GM23338 (cell line): Measurements from ENCODE around the gene MATN1. TPM values are rescaled to one million over a fixed set of nuclear protein-coding genes. Genes with fewer than 3 reads are reported as not detected.

Source experiments
- ATAC-seq: fragments of 200-7000 bp; cut with Tn5 transposase; 3 replicates; pipeline ENCODE4 v1.9.1; 2020
- DNase-seq: peaks from one replicate; pipeline ENCODE4 v3.0.0-alpha.2; 2015; ENCODE audit warnings: low spot score
- H2AFZ ChIP-seq: fragments of 200-600 bp; sonication (generic); 2 replicates; pipeline ENCODE4 v1.8.0; 2016; ENCODE audit warnings: antibody characterized with exemption, mild to moderate bottlenecking, moderate library complexity
- H3F3A ChIP-seq: fragments of 200-600 bp; sonication (generic); replicated peaks from 2 replicates; pipeline ENCODE4 v1.8.0; 2017; ENCODE audit warnings: antibody characterized with exemption, mixed run types, low read depth
- H3K27ac ChIP-seq: fragments of 200-600 bp; sonication (generic); 2 replicates; pipeline ENCODE4 v1.6.1; 2016; ENCODE audit warnings: low read depth
- H3K27me3 ChIP-seq: fragments of 200-600 bp; sonication (generic); 2 replicates; pipeline ENCODE4 v1.8.0; 2016; ENCODE audit warnings: mild to moderate bottlenecking, mixed run types, moderate library complexity; ENCODE audit not compliant: insufficient read depth
- H3K36me3 ChIP-seq: fragments of 200-600 bp; sonication (generic); 2 replicates; pipeline ENCODE4 v1.8.0; 2016; ENCODE audit warnings: mild to moderate bottlenecking; ENCODE audit not compliant: insufficient read depth
- H3K4me1 ChIP-seq: fragments of 200-600 bp; sonication (generic); 2 replicates; pipeline ENCODE4 v1.8.0; 2016; ENCODE audit warnings: mild to moderate bottlenecking, moderate library complexity; ENCODE audit not compliant: insufficient read depth
- H3K4me2 ChIP-seq: fragments of 200-600 bp; sonication (generic); 2 replicates; pipeline ENCODE4 v1.7.1; 2017; ENCODE audit warnings: mixed run types
- H3K4me3 ChIP-seq: fragments of 200-600 bp; sonication (generic); 2 replicates; pipeline ENCODE4 v1.6.1; 2016; ENCODE audit warnings: mixed run types
- H3K79me2 ChIP-seq: fragments of 200-600 bp; sonication (generic); replicated peaks from 2 replicates; pipeline ENCODE4 v1.8.0; 2017; ENCODE audit warnings: mild to moderate bottlenecking; ENCODE audit not compliant: insufficient read depth
- H3K9me2 ChIP-seq: fragments of 200-600 bp; sonication (generic); 2 replicates; pipeline ENCODE4 v1.8.0; 2017; ENCODE audit not compliant: insufficient read depth
- H4K20me1 ChIP-seq: fragments of 200-600 bp; sonication (generic); replicated peaks from 2 replicates; pipeline ENCODE4 v1.8.0; 2017; ENCODE audit warnings: mild to moderate bottlenecking; ENCODE audit not compliant: insufficient read depth
- H3K27ac Mint-ChIP-seq: 2 replicates; pipeline ENCODE4 v1.8.0; 2020; ENCODE audit warnings: inconsistent platforms, mild to moderate bottlenecking, moderate library complexity, mixed read lengths
- H3K27me3 Mint-ChIP-seq: 3 replicates; pipeline ENCODE4 v1.8.0; 2022; ENCODE audit warnings: low read depth, mild to moderate bottlenecking, moderate library complexity, mixed read lengths, inconsistent platforms; ENCODE audit not compliant: insufficient read depth, poor library complexity
- H3K36me3 Mint-ChIP-seq: 3 replicates; pipeline ENCODE4 v1.8.0; 2021; ENCODE audit warnings: low read depth, mild to moderate bottlenecking, inconsistent platforms, moderate library complexity, mixed read lengths
- H3K4me1 Mint-ChIP-seq: 3 replicates; pipeline ENCODE4 v1.8.0; 2020; ENCODE audit warnings: mild to moderate bottlenecking, inconsistent platforms, mixed read lengths
- H3K4me3 Mint-ChIP-seq: 3 replicates; pipeline ENCODE4 v1.8.0; 2021; ENCODE audit warnings: moderate library complexity, mild to moderate bottlenecking, inconsistent platforms, mixed read lengths
- H3K9me3 Mint-ChIP-seq: 3 replicates; pipeline ENCODE4 v1.8.0; 2020; ENCODE audit warnings: moderate library complexity, mild to moderate bottlenecking, inconsistent platforms, mixed read lengths
- EZH2 ChIP-seq: fragments of 200-600 bp; sonication (generic); IDR thresholded peaks from one replicate; pipeline ENCODE4 v1.8.0; 2017; ENCODE audit warnings: antibody characterized with exemption, mild to moderate bottlenecking, low read depth; ENCODE audit not compliant: unreplicated experiment
- EZH2phosphoT487 ChIP-seq: fragments of 200-600 bp; sonication (generic); IDR thresholded peaks from one replicate; pipeline ENCODE4 v1.8.1; 2018; ENCODE audit warnings: antibody characterized with exemption; ENCODE audit not compliant: unreplicated experiment
- JUNB ChIP-seq: IDR thresholded peaks from one replicate; pipeline ENCODE4 v1.6.1; 2016; ENCODE audit warnings: antibody characterized with exemption; ENCODE audit not compliant: unreplicated experiment
- NANOG ChIP-seq: IDR thresholded peaks from 2 replicates; pipeline ENCODE4 v1.6.1; 2016; ENCODE audit warnings: antibody characterized with exemption, borderline replicate concordance
- POLR2AphosphoS5 ChIP-seq: IDR thresholded peaks from 2 replicates; pipeline ENCODE4 v1.6.1; 2016; ENCODE audit warnings: antibody characterized with exemption, low read depth
- STAT1 ChIP-seq: IDR thresholded peaks from one replicate; pipeline ENCODE4 v1.6.1; 2016; ENCODE audit warnings: antibody characterized with exemption; ENCODE audit not compliant: unreplicated experiment
- ZNF114 ChIP-seq: fragments of 250-450 bp; sonication (Bioruptor Pico); IDR thresholded peaks from 2 replicates; pipeline ENCODE4 v1.5.0; 2020; ENCODE audit warnings: mild to moderate bottlenecking, moderate library complexity
- ZNF331 ChIP-seq: fragments of 250-450 bp; sonication (Bioruptor Pico); IDR thresholded peaks from 2 replicates; pipeline ENCODE4 v1.5.0; 2020; ENCODE audit warnings: low read depth, mild to moderate bottlenecking, moderate library complexity
- polyA plus RNA-seq: library from polyadenylated mRNA; unstranded; fragments of >200 nt; fragmentation: Nextera tagmentation; extraction: Ambion mirVana; gene quantifications from 2 replicates; pipeline ENCODE4 v1.2.1, GENCODE V29; 2016
- total RNA-seq: library from RNA; depleted of rRNA; stranded (reverse); fragments of >200 nt; shearing (Covaris generic); gene quantifications from 2 replicates; pipeline ENCODE4 v1.2.3, GENCODE V29; 2014
- TF ChIP-seq, protein P1 (sequence below), 2 experiments: fragments of 200-600 bp in 1 of 2; sonication (generic) in 1 of 2; conservative IDR thresholded peaks; 2 replicates each; pipeline versions ENCODE4 v1.5.1 to v1.6.1; 2016 to 2017; ENCODE audit warnings: antibody characterized with exemption in 2 of 2, low read depth in 2 of 2, mild to moderate bottlenecking in 2 of 2, moderate library complexity in 1 of 2
- TF ChIP-seq, protein P2 (sequence below): fragments of 250-450 bp; sonication (Bioruptor Pico); IDR thresholded peaks from 2 replicates; pipeline ENCODE4 v1.5.0; 2020; ENCODE audit warnings: mild to moderate bottlenecking, moderate library complexity
- TF ChIP-seq, protein P3 (sequence below): IDR thresholded peaks from 2 replicates; pipeline ENCODE4 v1.6.1; 2016; ENCODE audit warnings: antibody characterized with exemption

Gene MATN1
- total and polyA plus RNA-seq, 2 experiments from 2014 or later = 0.08 to 0.31 TPM

DNA sequence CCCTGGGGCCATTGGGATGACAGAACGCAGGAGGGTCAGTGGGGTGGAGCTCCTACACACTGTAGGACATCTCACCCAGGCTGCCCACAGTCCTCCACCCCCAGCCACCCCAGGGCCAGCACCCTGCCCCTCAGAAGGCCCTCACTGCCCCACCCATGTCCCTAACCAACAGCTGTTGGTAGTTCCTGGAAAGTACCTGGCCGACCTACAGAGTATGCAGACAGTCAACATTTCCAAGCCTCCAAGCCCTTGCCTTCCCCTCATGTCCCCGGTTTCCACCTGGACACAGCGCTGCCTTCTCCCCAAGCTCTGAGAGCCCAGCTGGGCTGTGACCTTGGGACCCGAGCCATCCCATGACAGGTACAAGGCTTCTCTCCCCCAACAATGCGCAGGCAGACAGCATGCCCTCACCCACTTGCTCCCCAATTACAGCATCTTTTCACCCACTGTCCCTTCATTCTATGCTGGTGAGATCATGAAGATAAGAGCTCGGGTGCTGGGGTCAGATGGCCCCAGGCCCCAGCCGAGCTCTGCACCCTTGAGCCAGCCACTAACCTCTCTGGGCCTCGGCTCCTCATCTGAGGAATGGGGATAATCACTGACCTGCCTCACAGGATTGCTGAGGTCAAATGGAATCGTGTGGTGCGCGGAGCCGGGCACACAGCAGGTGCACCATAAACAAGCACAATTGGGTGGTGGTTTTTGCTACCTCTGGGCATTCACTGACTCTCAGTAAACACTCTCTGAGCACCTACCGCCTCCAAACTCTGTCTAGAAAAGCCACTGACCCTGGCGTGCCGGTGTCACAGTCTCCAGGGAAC, 23.0 kb upstream of the MATN1 start:
- H3K36me3 ChIP-seq = no peaks in the 10 kb centered on the region
- no peak overlapping the region for H3K4me2 ChIP-seq
- no peaks in the 10 kb centered on the region for H3K27me3 ChIP-seq
- no peaks in the 10 kb centered on the region for H4K20me1 ChIP-seq
- TF ChIP-seq NANOG (no peak), JUNB (no peak), STAT1 (no peak), ZNF114 (CRISPR knock-in tag) (no peak), EZH2 (no peak), ZNF331 (CRISPR knock-in tag) (no peak), EZH2phosphoT487 (no peak)
- TF ChIP-seq, protein P1, sequence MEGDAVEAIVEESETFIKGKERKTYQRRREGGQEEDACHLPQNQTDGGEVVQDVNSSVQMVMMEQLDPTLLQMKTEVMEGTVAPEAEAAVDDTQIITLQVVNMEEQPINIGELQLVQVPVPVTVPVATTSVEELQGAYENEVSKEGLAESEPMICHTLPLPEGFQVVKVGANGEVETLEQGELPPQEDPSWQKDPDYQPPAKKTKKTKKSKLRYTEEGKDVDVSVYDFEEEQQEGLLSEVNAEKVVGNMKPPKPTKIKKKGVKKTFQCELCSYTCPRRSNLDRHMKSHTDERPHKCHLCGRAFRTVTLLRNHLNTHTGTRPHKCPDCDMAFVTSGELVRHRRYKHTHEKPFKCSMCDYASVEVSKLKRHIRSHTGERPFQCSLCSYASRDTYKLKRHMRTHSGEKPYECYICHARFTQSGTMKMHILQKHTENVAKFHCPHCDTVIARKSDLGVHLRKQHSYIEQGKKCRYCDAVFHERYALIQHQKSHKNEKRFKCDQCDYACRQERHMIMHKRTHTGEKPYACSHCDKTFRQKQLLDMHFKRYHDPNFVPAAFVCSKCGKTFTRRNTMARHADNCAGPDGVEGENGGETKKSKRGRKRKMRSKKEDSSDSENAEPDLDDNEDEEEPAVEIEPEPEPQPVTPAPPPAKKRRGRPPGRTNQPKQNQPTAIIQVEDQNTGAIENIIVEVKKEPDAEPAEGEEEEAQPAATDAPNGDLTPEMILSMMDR (conservative IDR thresholded peaks at IDR 0.05; ENCODE audit: low read depth in 2 of 2) = no peak
- no peaks in the 10 kb centered on the region for H3K79me2 ChIP-seq
- no peak overlapping the region for H3K4me3 Mint-ChIP-seq
- H3K4me3 ChIP-seq = no peak overlapping the region
- peaks cover 18% of the 10 kb centered on the region for H3K27me3 Mint-ChIP-seq
- no peaks in the 10 kb centered on the region for H3K4me1 ChIP-seq
- no peaks in the 10 kb centered on the region for H3F3A ChIP-seq
- no peak overlapping the region for H2AFZ ChIP-seq
- ATAC-seq (no peak), DNase-seq (no peak)
- peaks cover 21% of the 10 kb centered on the region for H3K4me1 Mint-ChIP-seq
- no peaks in the 10 kb centered on the region for H3K9me3 Mint-ChIP-seq
- H3K9me2 ChIP-seq = no peaks in the 10 kb centered on the region
- no peaks in the 10 kb centered on the region for H3K36me3 Mint-ChIP-seq
- no peak overlapping the region for H3K27ac Mint-ChIP-seq
- no peak overlapping the region for H3K27ac ChIP-seq

DNA sequence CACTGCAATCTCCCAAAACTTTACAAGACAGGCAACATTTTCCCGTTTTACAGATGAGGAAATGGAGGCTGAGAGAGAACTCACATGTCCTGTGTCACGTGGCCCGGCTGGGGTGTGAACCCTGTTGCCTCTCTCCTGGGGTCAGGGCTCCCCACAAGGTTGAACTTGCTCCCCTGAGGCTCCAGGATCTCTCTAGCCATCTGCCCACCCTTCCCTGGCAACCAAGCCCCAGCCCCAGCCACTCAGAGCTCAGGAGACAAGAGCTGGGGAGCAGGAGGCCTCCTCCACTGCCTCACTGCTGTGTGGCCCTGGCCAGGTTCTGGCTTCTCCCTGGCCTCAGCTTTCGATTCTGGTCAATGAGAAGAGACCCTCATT, 22.4 kb upstream of the MATN1 start:
- no peaks in the 10 kb centered on the region for H3K4me1 ChIP-seq
- Mint-ChIP-seq H3K9me3 (no peaks in the 10 kb centered on the region), H3K4me1 (peaks cover 27% of the 10 kb centered on the region), H3K36me3 (no peaks in the 10 kb centered on the region), H3K27ac (no peak overlapping the region), H3K4me3 (no peak overlapping the region), H3K27me3 (peaks cover 17% of the 10 kb centered on the region)
- no peak overlapping the region for H3K4me3 ChIP-seq
- peak overlapping the region; percentile 72 for H2AFZ ChIP-seq
- H3K27me3 ChIP-seq = no peaks in the 10 kb centered on the region
- DNase-seq = no peak
- H3K36me3 ChIP-seq = no peaks in the 10 kb centered on the region
- no peak for ATAC-seq
- H3K9me2 ChIP-seq = no peaks in the 10 kb centered on the region
- no peaks in the 10 kb centered on the region for H3K79me2 ChIP-seq
- H4K20me1 ChIP-seq = no peaks in the 10 kb centered on the region
- no peak overlapping the region for H3K4me2 ChIP-seq
- no peaks in the 10 kb centered on the region for H3F3A ChIP-seq
- H3K27ac ChIP-seq = no peak overlapping the region
- TF ChIP-seq, protein P2, sequence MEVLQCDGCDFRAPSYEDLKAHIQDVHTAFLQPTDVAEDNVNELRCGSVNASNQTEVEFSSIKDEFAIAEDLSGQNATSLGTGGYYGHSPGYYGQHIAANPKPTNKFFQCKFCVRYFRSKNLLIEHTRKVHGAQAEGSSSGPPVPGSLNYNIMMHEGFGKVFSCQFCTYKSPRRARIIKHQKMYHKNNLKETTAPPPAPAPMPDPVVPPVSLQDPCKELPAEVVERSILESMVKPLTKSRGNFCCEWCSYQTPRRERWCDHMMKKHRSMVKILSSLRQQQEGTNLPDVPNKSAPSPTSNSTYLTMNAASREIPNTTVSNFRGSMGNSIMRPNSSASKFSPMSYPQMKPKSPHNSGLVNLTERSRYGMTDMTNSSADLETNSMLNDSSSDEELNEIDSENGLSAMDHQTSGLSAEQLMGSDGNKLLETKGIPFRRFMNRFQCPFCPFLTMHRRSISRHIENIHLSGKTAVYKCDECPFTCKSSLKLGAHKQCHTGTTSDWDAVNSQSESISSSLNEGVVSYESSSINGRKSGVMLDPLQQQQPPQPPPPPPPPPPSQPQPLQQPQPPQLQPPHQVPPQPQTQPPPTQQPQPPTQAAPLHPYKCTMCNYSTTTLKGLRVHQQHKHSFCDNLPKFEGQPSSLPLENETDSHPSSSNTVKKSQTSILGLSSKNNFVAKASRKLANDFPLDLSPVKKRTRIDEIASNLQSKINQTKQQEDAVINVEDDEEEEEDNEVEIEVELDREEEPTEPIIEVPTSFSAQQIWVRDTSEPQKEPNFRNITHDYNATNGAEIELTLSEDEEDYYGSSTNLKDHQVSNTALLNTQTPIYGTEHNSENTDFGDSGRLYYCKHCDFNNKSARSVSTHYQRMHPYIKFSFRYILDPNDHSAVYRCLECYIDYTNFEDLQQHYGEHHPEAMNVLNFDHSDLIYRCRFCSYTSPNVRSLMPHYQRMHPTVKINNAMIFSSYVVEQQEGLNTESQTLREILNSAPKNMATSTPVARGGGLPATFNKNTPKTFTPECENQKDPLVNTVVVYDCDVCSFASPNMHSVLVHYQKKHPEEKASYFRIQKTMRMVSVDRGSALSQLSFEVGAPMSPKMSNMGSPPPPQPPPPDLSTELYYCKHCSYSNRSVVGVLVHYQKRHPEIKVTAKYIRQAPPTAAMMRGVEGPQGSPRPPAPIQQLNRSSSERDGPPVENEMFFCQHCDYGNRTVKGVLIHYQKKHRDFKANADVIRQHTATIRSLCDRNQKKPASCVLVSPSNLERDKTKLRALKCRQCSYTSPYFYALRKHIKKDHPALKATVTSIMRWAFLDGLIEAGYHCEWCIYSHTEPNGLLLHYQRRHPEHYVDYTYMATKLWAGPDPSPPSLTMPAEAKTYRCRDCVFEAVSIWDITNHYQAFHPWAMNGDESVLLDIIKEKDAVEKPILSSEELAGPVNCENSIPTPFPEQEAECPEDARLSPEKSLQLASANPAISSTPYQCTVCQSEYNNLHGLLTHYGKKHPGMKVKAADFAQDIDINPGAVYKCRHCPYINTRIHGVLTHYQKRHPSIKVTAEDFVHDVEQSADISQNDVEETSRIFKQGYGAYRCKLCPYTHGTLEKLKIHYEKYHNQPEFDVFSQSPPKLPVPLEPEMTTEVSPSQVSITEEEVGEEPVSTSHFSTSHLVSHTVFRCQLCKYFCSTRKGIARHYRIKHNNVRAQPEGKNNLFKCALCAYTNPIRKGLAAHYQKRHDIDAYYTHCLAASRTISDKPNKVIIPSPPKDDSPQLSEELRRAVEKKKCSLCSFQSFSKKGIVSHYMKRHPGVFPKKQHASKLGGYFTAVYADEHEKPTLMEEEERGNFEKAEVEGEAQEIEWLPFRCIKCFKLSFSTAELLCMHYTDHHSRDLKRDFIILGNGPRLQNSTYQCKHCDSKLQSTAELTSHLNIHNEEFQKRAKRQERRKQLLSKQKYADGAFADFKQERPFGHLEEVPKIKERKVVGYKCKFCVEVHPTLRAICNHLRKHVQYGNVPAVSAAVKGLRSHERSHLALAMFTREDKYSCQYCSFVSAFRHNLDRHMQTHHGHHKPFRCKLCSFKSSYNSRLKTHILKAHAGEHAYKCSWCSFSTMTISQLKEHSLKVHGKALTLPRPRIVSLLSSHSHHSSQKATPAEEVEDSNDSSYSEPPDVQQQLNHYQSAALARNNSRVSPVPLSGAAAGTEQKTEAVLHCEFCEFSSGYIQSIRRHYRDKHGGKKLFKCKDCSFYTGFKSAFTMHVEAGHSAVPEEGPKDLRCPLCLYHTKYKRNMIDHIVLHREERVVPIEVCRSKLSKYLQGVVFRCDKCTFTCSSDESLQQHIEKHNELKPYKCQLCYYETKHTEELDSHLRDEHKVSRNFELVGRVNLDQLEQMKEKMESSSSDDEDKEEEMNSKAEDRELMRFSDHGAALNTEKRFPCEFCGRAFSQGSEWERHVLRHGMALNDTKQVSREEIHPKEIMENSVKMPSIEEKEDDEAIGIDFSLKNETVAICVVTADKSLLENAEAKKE (CRISPR knock-in tag) = no peak
- no peak for TF ChIP-seq POLR2AphosphoS5
- TF ChIP-seq, protein P3, sequence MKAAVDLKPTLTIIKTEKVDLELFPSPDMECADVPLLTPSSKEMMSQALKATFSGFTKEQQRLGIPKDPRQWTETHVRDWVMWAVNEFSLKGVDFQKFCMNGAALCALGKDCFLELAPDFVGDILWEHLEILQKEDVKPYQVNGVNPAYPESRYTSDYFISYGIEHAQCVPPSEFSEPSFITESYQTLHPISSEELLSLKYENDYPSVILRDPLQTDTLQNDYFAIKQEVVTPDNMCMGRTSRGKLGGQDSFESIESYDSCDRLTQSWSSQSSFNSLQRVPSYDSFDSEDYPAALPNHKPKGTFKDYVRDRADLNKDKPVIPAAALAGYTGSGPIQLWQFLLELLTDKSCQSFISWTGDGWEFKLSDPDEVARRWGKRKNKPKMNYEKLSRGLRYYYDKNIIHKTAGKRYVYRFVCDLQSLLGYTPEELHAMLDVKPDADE = no peak
- no peak for TF ChIP-seq ZNF331 (CRISPR knock-in tag)
- TF ChIP-seq EZH2phosphoT487 = no peak
